NB4 (cell line): Measurements from ENCODE around the gene LYPD6B.

Experiments
- DNase-seq: peaks from one replicate; pipeline ENCODE4 v3.0.0; 2010; ENCODE audit warnings: low read depth
- H3K4me3 ChIP-seq: one replicate; pipeline ENCODE4 v1.5.1; 2011; ENCODE audit warnings: mild to moderate bottlenecking, low read depth, low read length, moderate library complexity
- CTCF ChIP-seq: IDR thresholded peaks from one replicate; pipeline ENCODE4 v1.5.1; 2012; ENCODE audit warnings: low read depth, low read length
- MAX ChIP-seq: IDR thresholded peaks from 2 replicates; pipeline ENCODE4 v1.6.1; 2011; ENCODE audit warnings: low read depth, low read length
- MYC ChIP-seq: IDR thresholded peaks from 2 replicates; pipeline ENCODE4 v1.6.1; 2011; ENCODE audit warnings: low read depth, low read length
- POLR2A ChIP-seq: IDR thresholded peaks from 2 replicates; pipeline ENCODE4 v1.6.1; 2011; ENCODE audit warnings: mild to moderate bottlenecking; ENCODE audit not compliant: insufficient read length; ENCODE audit errors: extremely low read depth

LYPD6B gene

GRCh38 chr2:149261692-149262091 lies 223.2 kb downstream of the LYPD6B start:
- H3K4me3 ChIP-seq = no peak overlapping the region
- DNase-seq = no peak
- no peak for TF ChIP-seq MAX
- no peak for TF ChIP-seq MYC
- TF ChIP-seq POLR2A = no peak
- TF ChIP-seq CTCF = no peak
